ENCODE results near the gene CADPS. TPM values are rescaled to one million over a fixed set of nuclear protein-coding genes. Genes with fewer than 3 reads are reported as not detected.

CADPS gene
- total RNA-seq, 1 donor from 2014 or later: 10.1 TPM

GRCh38 chr3:62636235-62636826 lies 238.9 kb downstream of the CADPS start:
- DNase-seq (ENCODE audit: low spot score): no peak

DNA sequence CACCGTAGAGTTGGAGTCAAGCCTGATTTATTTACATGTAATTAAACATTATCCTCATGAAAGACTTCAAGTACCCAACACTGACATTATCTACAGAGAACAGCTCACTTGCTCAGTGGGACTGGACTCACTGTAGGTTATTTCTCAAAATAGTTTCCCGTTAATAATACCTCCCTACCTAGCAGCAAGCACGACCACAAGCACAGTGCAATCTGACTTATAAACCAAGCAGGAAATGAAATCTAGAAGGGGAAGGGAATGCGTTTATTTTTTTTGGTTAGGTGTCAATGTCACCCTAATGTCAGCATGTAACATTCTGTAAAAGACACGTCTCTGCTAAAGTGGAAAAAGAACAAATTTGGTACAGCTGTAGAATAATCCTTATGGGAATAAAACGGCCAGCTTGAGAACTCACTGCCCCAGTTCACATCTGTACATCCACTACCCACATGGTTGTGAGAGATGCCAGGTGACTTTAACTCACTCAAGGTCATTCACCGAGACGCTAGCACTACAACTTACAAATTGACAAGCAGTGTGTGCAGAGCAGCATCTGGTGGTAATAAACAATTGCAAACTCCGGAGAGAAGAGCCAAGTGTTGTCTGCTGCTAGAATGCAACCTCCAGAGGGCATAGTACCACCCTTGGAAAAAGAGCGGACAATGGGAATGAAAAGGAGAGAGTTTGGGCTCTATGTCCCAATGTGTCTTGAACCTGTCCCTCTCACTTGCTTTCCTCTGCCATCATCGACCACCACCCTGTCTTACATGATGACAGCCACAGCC lies 242.5 kb downstream of the CADPS start:
- DNase-seq (ENCODE audit: low spot score): no peak

GRCh38 chr3:62631488-62631887 lies 243.7 kb downstream of the CADPS start:
- DNase-seq (ENCODE audit: low spot score): no peak

GRCh38 chr3:62630664-62631063 lies 244.6 kb downstream of the CADPS start:
- DNase-seq (ENCODE audit: low spot score): no peak

GRCh38 chr3:62625268-62625667 lies 249.9 kb downstream of the CADPS start:
- no peak for DNase-seq (ENCODE audit: low spot score)

DNA sequence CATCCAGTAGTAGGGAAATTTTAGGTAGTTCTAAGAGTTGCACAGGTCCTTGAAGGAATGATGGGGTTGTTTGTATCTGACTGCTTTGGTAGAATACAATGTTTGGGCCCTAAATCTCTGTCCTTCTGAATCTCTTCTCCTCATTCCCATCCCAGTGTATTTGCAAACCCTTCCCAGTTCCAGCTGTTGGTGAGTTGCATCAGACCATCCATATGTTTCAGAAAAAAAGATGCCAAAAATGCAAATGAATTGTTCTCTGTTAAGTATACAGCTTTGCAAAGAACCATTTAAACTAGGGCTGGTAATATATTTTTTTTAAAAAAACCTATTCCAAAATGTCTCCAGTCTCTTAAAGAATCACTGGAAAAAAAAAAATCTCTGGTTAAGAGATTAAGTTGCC lies 251.0 kb downstream of the CADPS start:
- DNase-seq (ENCODE audit: low spot score): no peak

DNA sequence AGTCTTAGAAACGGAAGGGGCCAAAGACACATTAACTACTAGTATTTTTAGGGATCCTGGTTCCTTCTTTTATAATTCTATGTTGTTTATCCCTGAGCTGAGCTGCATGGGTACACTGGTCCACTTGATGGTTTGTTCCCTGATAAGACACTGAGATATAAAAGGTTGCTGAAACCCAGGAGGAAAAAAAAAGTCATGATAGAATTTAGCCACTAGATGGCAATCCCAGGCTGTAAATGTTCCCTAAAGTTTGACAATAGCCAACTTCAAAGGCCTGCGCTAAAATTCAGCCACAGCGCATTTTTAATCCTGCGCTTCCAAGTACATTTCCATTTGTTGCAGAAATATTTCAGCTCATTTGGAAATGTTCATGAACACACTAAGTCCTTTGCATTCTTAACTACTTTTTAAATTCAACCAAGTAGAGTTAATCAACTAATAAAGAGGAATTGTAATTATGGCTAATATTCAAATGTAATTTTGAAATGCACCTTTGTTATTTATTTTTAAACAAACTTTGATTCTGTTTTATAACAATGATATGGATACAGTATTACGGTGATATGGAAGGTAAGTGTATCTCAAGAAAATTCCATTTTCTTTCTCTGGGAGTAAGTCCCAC lies 252.6 kb downstream of the CADPS start:
- peak; percentile 63 for DNase-seq (ENCODE audit: low spot score)

DNA sequence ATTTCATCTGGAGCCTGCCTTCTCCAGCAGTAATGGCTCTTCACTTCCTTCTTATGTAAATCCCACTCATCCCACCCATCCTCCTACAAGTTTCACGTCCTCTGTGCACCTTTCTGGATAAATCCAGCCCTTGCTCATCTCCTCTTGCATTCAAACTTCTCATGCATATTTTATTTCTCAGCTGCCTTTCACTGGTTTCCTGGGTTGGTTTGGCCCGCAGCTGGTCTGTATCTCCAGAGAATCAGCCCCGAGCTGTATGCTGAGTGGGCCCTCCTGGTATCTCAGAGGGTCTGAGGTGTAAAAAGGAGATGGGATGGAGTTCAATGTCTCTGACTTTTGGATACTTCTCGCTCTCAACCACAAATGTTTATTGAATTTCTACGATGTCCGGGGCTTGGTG lies 253.3 kb downstream of the CADPS start:
- DNase-seq (ENCODE audit: low spot score): no peak

- DNase-seq (ENCODE audit: low spot score): no peak
These were observed 254.0 kb downstream of the CADPS start for GRCh38 chr3:62621176-62621575.

DNA sequence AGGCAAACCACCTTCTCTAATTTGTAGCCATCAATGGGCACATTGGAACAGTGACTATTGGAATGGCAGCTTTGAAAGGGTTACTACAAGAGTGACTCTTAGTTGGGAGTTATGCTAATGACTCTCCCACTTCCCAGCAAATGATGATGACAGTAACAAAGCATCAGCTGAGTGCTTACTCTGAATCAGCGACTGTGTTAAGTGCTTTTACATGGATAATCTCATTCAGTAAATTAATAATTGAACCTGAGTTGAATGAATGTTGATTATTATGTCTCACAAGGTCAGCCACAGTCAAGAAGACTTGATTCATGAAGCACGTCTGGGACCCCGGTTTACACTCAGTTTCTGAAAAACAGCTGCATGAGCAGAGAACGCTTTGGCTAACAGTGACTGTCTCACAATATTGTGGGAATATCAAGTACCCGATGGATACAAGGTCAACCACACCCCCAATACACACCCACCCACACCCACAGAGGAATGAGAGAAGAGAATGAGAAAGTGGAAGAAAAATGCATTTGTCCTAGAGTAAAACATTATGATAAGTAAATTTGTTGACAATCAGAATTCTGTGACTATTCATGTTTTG lies 259.9 kb downstream of the CADPS start:
- DNase-seq (ENCODE audit: low spot score): no peak

DNA sequence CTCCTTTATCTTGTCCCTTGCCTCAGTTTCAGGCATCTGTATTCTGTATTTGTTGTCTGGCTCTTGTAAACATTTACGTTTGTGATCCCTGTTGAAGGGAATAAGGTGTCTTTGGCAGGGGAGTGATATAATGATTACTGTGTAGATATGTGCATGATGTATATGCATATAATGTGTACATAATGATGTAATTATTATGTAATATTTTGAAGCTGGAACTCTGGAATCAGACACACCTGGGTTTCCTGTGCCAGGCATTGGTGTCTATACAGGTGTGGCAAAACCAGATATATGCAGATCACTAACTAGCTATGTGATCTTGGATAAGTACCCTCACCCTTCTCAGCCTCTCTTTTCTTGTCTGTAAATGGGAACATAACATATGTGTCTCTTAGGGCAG lies 260.7 kb downstream of the CADPS start:
- DNase-seq (ENCODE audit: low spot score): no peak

GRCh38 chr3:62611541-62612240 lies 263.5 kb downstream of the CADPS start:
- no peak for DNase-seq (ENCODE audit: low spot score)

DNA sequence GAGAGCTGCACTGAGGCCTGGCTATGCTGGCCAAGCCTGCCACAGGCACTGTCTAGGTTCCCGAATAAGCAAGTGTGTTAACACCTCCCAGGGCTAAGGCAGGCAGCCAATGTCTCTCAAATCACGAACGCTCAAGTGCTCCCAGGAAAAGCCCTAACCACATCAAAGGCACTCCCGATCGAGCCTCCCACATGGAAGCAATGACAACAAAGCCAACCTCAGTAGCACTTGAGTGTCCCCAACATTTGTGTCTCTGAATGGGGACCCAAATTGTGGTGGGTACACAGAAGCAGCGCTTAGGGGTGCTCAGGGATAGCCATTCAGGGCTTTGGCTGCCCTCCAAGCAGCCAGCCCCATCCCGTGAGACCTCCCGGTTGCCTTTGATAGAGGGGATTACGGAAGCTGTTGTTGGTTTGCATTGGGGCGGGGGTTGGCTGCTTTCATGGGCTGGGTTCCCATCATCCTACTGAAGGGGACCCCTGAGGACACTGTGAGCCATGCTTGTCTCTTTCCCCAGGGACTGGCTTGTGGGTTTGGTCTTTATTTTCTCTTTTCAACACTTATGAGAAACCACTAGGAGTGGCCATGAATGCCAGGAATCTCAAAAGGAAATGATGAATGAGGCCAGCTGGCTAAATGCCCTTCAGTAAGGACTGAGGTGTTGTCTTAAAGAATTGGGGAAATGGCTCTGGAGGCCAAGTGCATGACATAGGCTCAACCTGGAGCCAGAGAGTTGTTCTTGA lies 267.8 kb downstream of the CADPS start:
- no peak for DNase-seq (ENCODE audit: low spot score)

GRCh38 chr3:62605413-62606068 lies 269.7 kb downstream of the CADPS start:
- DNase-seq (ENCODE audit: low spot score): no peak

- DNase-seq (ENCODE audit: low spot score): no peak
These were observed 270.4 kb downstream of the CADPS start for GRCh38 chr3:62604751-62605351.

- DNase-seq (ENCODE audit: low spot score): peak; percentile 52
These were observed 270.9 kb downstream of the CADPS start for GRCh38 chr3:62604298-62604697.

GRCh38 chr3:62602987-62603386 lies 272.2 kb downstream of the CADPS start:
- DNase-seq (ENCODE audit: low spot score): no peak

GRCh38 chr3:62602129-62602770 lies 273.0 kb downstream of the CADPS start:
- no peak for DNase-seq (ENCODE audit: low spot score)

DNA sequence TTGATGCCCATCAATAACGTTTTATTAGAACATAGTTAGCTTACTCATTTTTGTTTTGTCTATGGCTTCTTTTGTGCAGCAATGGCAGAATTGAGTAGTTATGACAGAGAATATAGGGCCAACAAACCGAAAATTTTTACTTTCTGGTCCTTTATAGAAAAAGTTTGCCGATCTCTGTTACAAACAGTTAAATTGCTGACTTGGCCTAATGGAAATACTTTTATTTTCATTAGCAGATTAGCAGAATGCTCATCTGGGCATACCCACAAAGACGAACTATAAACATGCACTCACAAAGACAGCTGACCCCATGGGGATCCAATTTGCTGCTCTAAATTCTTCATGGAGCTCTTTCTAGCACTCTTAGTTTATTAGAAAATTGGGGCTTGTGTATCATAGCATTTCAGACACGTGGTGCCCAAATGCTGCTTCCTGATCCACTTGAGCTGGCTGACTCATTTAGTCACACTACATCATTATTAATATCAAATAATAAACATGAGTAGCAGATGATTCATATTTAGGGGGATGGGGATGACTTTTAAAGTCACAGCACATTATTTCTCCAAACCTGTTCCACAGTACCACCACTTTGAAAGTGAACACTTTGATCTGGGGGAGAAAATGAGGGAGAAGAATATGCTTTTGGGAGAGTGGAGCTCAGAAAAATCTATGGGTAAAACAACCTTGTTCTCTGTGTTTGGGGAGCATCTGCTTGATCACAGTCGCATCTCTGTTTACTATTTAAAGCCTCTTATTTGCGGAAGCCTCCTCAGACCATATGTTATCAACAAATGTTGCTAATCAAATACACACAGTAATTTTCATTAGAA lies 273.8 kb downstream of the CADPS start:
- peak; percentile 2 for DNase-seq (ENCODE audit: low spot score)
